ENCODE measurements around the gene IL22.
A peak's percentile ranks its signal among the peaks of the same experiment; 100 is the strongest.
"Not testable (repeated sequence)": the region's sequence is repeated elsewhere in the genome, so short reads cannot be mapped to it uniquely, and the experiment has no call there.

The IL22 gene

GRCh38 chr12:68229956-68230355, 23.4 kb downstream of the IL22 start:
- no peak for DNase-seq (ENCODE audit: low read depth)

GRCh38 chr12:68227356-68227755, 26.0 kb downstream of the IL22 start:
- no peak for DNase-seq (ENCODE audit: low read depth)

DNA sequence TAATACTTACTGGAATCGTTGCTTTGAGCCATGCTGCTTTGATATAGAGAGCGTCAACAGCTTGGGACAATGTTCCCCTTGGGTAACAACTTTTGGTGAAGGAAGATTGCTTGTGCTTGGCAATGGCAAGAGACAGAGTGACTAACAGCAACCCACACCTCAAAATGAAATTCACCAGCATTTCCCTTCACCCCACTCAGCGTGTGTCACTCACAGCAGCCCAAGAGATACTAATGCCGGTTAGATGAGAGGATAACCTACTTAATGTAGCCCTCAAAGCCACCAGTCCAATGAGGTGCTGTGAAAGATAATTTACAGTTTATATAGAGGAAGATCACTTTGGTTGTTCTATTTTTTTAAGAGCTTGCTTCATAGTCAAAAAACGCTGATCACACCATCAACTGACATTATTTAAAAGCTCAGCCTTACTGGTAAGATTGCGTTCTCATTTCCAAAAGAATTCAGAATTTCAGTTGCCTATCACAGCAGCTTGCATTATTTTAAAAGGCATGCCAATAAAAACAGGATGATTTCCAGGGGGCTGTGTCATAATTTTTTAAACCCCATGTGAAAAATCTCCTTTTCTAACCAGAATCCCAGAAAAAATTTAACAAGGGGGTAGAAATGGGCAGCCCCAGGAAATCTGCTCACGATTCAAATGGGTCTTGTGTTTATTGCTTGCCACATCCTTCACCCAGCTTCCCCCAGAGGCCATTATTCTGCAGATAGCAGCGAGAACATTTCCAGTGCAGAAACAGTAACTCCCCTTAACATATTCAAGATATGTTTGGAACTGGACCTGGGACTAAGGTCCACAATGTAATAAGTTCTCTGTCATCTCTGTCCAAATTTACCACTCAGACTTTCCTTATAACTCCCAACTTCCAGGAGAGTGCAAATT, 27.6 kb downstream of the IL22 start, which contains the start of gene IL26:
IL26 (minus strand) TSS at position 235 of the 901 bp plus-strand sequence; CDS start at position 181, 54 bp downstream.
- DNase-seq (ENCODE audit: low read depth) = no peak

DNA sequence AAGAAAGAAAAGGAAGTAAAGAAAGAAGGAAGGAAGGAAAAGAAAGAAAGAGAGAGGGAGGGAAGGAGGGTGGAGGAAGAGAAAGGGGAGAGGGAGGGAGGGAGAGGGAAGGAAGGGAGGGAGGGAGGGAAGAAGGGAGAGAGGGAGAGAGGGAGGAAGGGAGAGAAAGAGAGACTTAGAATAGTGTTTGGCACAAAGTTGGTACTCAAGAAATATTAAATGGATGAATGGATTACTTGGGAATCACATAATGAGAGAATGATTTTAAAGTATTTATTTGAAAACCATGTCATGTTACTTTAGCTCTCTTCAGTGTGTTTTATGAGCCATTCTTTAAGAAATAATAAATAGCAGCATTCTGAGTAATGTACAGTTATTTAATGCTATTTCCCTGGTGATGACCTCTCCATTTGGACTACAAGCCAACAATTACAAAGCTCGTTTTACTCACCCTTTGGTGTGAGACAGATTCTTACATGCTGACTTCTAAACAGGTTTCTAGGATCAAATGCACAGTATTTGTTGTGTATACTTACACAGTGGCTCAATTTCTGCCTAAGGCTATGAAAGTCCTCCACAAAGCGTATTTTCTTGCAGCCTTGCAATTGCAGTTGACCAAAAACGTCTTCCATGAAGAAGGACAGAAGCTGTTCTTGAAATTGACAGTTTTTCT, 28.7 kb downstream of the IL22 start:
- DNase-seq (ENCODE audit: low read depth) = no peak

GRCh38 chr12:68223067-68223747, 30.2 kb downstream of the IL22 start:
- DNase-seq (ENCODE audit: low read depth) = peak; percentile 52

GRCh38 chr12:68222326-68222725, 31.1 kb downstream of the IL22 start:
- no peak for DNase-seq (ENCODE audit: low read depth)

GRCh38 chr12:68221497-68221896, 31.9 kb downstream of the IL22 start:
- DNase-seq (ENCODE audit: low read depth) = no peak

- no peak for DNase-seq (ENCODE audit: low read depth)
Observed at GRCh38 chr12:68210875-68211274, 42.5 kb downstream of the IL22 start.

- not testable (repeated sequence) for DNase-seq (ENCODE audit: low read depth)
Observed at GRCh38 chr12:68209048-68209728, 44.2 kb downstream of the IL22 start.

- DNase-seq (ENCODE audit: low read depth) = no peak
Observed at GRCh38 chr12:68207276-68207675, 46.1 kb downstream of the IL22 start.

DNA sequence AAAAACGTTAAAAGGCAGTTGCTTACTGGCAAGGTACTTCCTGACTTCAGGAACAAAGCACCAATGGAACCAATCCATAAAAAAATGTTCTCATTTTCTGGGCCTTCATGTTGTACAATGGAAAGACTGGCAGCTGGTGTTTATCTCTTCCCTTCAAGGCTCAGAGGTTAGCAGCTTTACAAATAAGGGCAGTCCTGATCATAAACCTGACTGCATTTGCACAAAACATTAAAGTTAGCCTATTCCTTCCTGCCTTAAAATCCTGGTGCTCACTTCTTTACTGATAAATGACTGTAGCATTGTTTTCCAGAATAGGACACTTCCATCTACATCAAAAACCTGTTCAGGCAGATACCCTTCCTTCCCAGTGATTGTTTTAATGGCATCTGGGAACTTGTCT, 47.0 kb downstream of the IL22 start:
- DNase-seq (ENCODE audit: low read depth) = no peak

- DNase-seq (ENCODE audit: low read depth) = no peak
Observed at GRCh38 chr12:68203460-68203875, 49.9 kb downstream of the IL22 start.

DNA sequence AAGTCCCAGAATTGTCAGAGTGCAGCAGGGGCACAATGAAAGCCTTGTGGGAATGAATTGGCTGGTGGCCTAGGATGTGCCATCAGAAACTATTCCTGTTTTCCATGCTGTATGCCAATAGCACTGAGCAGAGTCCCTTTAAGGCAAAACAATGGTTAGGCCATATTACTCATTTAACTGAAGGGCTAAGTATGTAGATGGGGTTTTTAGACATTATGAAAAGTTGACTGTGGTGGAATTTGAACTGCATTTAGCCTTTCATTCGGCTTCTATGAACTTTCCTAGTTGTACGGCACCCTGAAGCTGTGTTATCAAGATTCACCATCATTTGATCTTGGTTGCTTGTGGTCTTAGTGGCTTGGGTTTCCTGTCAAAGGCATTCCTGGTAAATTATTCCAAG, 52.5 kb downstream of the IL22 start:
- DNase-seq (ENCODE audit: low read depth) = no peak

- no peak for DNase-seq (ENCODE audit: low read depth)
Observed at GRCh38 chr12:68199127-68199526, 54.3 kb downstream of the IL22 start.

- no peak for DNase-seq (ENCODE audit: low read depth)
Observed at GRCh38 chr12:68198507-68199086, 54.8 kb downstream of the IL22 start.

All from T follicular helper cell (primary cell).